WTC11 (cell line): ENCODE data around the gene SCIN.

Experiments
- ATF1 ChIP-seq: sonication (generic); formaldehyde crosslinking; IDR thresholded peaks from 2 replicates; pipeline ENCODE4 v1.8.1; 2023; ENCODE audit warnings: mild to moderate bottlenecking, moderate library complexity, missing genetic modification reagents
- CTCF ChIP-seq: fragments of 200-600 bp; IDR thresholded peaks from 2 replicates; pipeline ENCODE4 v1.8.0; 2022; ENCODE audit warnings: antibody characterized with exemption
- ESRRA ChIP-seq: sonication (generic); formaldehyde crosslinking; IDR thresholded peaks from 2 replicates; pipeline ENCODE4 v1.8.1; 2022; ENCODE audit warnings: mild to moderate bottlenecking, missing genetic modification reagents, borderline replicate concordance
- MYBL2 ChIP-seq: sonication (generic); formaldehyde crosslinking; IDR thresholded peaks from 2 replicates; pipeline ENCODE4 v1.8.1; 2023; ENCODE audit warnings: mild to moderate bottlenecking, moderate library complexity, missing genetic modification reagents
- TEAD1 ChIP-seq: sonication (generic); formaldehyde crosslinking; IDR thresholded peaks from 2 replicates; pipeline ENCODE4 v1.8.0; 2022; ENCODE audit warnings: mild to moderate bottlenecking, missing genetic modification reagents

DNA sequence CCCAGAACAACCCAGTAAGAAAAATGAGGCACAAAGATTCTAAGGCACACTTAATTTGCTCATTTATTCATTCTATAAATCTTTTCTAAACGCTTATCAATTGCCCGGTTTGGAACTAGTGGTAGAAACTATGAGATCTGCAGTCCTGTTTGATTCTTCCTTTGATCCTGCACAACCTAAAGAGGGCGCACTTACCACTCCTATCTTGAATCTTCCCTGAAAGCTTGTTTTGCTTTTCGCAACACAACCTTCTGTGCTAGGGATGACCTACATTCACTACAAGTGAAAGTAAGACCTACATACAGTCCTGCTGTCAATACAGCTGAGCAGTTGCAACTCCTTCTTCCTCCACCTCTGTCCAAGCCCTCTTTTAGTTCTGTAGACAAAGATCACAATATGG lies 104.3 kb downstream of the SCIN start:
- TF ChIP-seq TEAD1 (CRISPR knock-in tag) (no peak), CTCF (no peak), MYBL2 (CRISPR knock-in tag) (no peak), ESRRA (no peak), ATF1 (no peak)
